GM18505 (cell line): ENCODE results near the gene C1R.

Source experiments
- ATAC-seq: cut with Tn5 transposase; IDR thresholded peaks from one replicate; pipeline ENCODE4 v1.9.1; 2021; ENCODE audit not compliant: unreplicated experiment
- POLR2A ChIP-seq: IDR thresholded peaks from 4 replicates; pipeline ENCODE4 v1.6.1; 2011; ENCODE audit warnings: borderline replicate concordance; ENCODE audit not compliant: insufficient read depth, insufficient read length; ENCODE audit errors: extremely low read depth

Gene C1R

GRCh38 chr12:7096979-7097378 is 4.7 kb upstream of the C1R start:
- no peak for TF ChIP-seq POLR2A
- ATAC-seq, result no peak

GRCh38 chr12:7096006-7096932 is 4.0 kb upstream of the C1R start:
- TF ChIP-seq POLR2A, result no peak
- no peak for ATAC-seq

GRCh38 chr12:7093892-7094291 is 1.6 kb upstream of the C1R start:
- no peak for ATAC-seq
- no peak for TF ChIP-seq POLR2A

- no peak for ATAC-seq
- TF ChIP-seq POLR2A, result no peak
Observed at GRCh38 chr12:7093486-7093885, 1.2 kb upstream of the C1R start.

- no peak for ATAC-seq
- no peak for TF ChIP-seq POLR2A
Observed at GRCh38 chr12:7092986-7093460, 778 bp upstream of the C1R start.

- no peak for TF ChIP-seq POLR2A
- no peak for ATAC-seq
Observed at GRCh38 chr12:7091660-7092228, 501 bp downstream of the C1R start.

DNA sequence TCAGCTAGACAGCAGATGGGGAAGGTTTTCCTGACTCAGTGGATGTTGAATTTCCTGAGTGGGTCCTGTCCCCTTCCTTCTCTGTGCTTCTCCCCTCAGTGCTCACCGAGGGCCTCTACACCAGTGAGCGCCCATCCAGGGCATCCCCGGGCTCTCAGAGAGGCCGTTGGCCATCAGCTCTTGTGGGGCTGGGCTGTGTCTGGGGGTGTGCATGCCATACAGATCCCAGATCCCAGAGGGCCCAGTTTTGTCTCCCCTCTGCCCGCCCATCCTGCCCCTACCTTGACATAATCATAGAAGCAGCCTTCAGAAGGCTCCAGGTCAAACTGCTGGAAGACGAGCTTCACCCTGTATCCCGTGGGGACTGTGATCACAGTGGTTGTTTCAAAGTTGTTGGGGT is 1.1 kb downstream of the C1R start:
- ATAC-seq, result no peak
- TF ChIP-seq POLR2A, result no peak

DNA sequence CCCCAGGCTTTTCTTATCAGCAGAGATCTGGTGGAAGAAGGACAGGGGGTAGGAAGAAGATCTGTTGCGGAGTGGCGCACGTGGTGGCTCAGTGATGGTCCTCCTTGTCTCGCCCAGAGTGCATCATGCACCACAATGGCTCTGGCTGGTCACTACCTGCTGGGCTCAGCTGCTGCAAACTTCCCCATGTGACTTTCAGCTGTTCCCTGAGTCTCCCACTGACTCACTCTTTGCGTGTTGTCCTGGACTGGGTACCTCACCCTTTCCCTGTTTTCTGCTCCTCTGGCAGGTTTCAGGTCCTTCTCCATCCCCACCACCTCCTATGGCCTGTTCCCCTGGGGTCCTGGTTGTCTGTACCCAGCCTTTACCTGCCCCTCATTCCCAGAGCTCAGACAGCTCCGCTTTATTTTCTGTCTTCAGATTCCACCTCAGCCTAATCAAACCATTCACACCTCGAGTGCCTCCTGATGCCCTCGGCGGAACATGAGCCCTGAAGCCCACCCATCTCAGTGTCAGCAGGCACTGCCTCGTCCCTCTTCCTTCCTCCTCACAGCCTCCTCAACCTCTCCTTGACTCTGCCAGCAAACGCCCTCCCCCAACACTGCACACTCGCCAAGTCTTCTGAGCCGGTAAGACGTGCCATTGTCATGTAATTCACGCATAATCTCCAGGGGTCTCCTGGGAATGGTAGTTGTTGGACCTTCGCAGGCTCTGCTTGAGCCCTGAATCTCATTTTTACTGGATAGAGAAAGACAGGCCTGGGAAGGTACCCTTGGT is 1.8 kb downstream of the C1R start:
- no peak for TF ChIP-seq POLR2A
- ATAC-seq, result no peak

GRCh38 chr12:7089196-7089871 is 2.9 kb downstream of the C1R start:
- TF ChIP-seq POLR2A, result no peak
- no peak for ATAC-seq

- no peak for ATAC-seq
- no peak for TF ChIP-seq POLR2A
Observed at GRCh38 chr12:7083125-7083524, 9.1 kb downstream of the C1R start.

DNA sequence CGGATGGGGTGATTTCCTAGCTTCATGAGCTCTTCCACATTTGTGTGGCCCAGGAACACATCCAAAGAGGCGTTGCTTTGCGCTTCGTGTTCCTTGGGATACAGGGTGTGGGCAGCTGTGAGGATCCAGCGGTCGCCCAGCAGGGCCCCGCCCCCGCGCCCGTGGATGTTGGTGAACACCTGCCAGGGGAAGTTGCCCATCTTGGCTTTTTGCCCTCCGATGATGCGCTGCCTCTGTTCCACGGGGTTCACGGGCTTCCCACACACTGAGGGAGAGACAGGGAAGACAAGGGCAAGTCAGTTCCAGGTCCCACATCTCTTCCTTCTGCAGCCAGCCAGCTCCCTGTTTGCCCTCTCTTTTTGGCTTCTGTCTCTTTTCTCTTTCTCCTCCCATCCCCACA is 11.2 kb downstream of the C1R start:
- TF ChIP-seq POLR2A, result no peak
- ATAC-seq, result no peak

- no peak for ATAC-seq
- no peak for TF ChIP-seq POLR2A
Observed at GRCh38 chr12:7079826-7080125, 12.5 kb downstream of the C1R start.

DNA sequence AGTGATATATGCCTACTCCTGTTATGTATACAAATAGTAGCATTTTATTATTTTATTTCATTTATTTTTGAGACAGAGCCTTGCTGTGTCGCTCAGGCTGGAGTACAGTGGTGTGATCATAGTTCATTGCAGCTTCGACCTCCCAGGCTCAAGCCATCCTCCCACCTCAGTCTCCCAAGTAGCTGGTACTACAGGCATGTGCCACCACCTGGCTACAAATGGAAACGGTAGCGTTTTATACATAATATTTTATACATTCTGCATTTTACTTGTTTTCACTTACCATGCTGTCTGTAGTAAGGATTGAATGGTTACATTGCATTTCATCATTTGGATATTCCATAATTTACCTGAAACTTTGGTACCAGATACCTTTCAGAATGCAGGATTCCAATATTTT is 14.1 kb downstream of the C1R start:
- ATAC-seq, result no peak
- TF ChIP-seq POLR2A, result no peak
